Suprapubic skin (tissue), 4 donors: ENCODE data around the gene LAMB4. TPM values are rescaled to one million over a fixed set of nuclear protein-coding genes. Genes with fewer than 3 reads are reported as not detected.

ENCODE experiments used
- DNase-seq, 2 donors: peaks; one replicate each; pipeline ENCODE4 v3.0.0-alpha.2; 2019; ENCODE audit warnings: low spot score in 2 of 2
- H3K27ac ChIP-seq: fragments of 200-600 bp; sonication (generic); one replicate; pipeline ENCODE4 v1.5.1; 2019
- H3K27me3 ChIP-seq: fragments of 200-600 bp; sonication (generic); one replicate; pipeline ENCODE4 v1.5.1; 2019
- H3K36me3 ChIP-seq: fragments of 200-600 bp; sonication (generic); one replicate; pipeline ENCODE4 v1.5.1; 2019
- H3K4me1 ChIP-seq: fragments of 200-600 bp; sonication (generic); one replicate; pipeline ENCODE4 v1.5.1; 2019
- H3K4me3 ChIP-seq: fragments of 200-600 bp; sonication (generic); one replicate; pipeline ENCODE4 v1.5.1; 2019; ENCODE audit warnings: mild to moderate bottlenecking
- H3K9me3 ChIP-seq: fragments of 200-600 bp; sonication (generic); one replicate; pipeline ENCODE4 v1.5.1; 2019
- EP300 ChIP-seq: sonication (generic); formaldehyde crosslinking; IDR thresholded peaks from one replicate; pipeline ENCODE4 v1.6.1; 2017; ENCODE audit warnings: antibody characterized with exemption
- POLR2A ChIP-seq, 2 donors: fragments of 450-650 bp; IDR thresholded peaks; one replicate each; pipeline ENCODE4 v1.6.1; 2017; ENCODE audit warnings: antibody characterized with exemption in 2 of 2, mild to moderate bottlenecking in 2 of 2, moderate library complexity in 2 of 2
- POLR2AphosphoS5 ChIP-seq, 3 donors: sonication (generic); formaldehyde crosslinking; IDR thresholded peaks; one replicate each; pipeline ENCODE4 v1.6.1; 2017; ENCODE audit warnings: antibody characterized with exemption in 3 of 3
- WGBS: methylation state at CpG from one replicate; pipeline ENCODE4 v1.1.5; 2018; 5-methylcytosine and 5-hydroxymethylcytosine counted together
- total RNA-seq, 4 donors: library from RNA; depleted of rRNA; stranded (reverse); fragments of >200 nt; gene quantifications; one replicate each; pipeline ENCODE4 v1.1.0, GENCODE V29; 2016
- TF ChIP-seq, protein P1 (sequence below), 2 donors: fragments of 200-600 bp in 1 of 2; fragments of 450-650 bp in 1 of 2; sonication (generic) in 1 of 2; IDR thresholded peaks; one replicate each; pipeline ENCODE4 v1.5.1; 2016 to 2019; ENCODE audit warnings: antibody characterized with exemption in 2 of 2, mild to moderate bottlenecking in 1 of 2, moderate library complexity in 1 of 2

Gene LAMB4
- total RNA-seq, 4 donors from 2014 or later = 212 to 642 (median 282) TPM

DNA sequence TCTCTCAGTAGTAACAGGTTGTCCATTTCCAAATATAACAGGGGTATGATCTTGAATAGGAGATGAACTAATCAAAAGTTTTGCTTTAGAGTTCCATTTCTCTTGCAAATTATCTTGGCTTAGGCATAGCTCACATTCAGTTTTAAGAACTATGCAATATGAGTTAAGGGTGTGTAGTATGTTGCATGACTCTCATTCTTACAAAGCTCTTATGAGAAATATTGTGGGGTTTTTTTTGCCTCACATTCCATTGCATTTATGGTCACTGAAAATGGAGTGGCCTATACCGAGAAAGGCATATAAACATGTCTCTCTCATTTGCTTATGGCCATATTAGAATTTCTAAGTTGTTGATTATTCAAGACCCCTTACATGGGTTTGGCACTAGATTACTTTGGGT lies 78.7 kb downstream of the LAMB4 start:
- WGBS = 90% methylated on average over 1 of the region's 1 CpG
- H3K27ac ChIP-seq = no peak overlapping the region
- no peak for TF ChIP-seq POLR2AphosphoS5 (IDR thresholded peaks at IDR 0.05)
- TF ChIP-seq, protein P1, sequence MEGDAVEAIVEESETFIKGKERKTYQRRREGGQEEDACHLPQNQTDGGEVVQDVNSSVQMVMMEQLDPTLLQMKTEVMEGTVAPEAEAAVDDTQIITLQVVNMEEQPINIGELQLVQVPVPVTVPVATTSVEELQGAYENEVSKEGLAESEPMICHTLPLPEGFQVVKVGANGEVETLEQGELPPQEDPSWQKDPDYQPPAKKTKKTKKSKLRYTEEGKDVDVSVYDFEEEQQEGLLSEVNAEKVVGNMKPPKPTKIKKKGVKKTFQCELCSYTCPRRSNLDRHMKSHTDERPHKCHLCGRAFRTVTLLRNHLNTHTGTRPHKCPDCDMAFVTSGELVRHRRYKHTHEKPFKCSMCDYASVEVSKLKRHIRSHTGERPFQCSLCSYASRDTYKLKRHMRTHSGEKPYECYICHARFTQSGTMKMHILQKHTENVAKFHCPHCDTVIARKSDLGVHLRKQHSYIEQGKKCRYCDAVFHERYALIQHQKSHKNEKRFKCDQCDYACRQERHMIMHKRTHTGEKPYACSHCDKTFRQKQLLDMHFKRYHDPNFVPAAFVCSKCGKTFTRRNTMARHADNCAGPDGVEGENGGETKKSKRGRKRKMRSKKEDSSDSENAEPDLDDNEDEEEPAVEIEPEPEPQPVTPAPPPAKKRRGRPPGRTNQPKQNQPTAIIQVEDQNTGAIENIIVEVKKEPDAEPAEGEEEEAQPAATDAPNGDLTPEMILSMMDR (IDR thresholded peaks at IDR 0.05) = no peak
- no peak for TF ChIP-seq POLR2A (IDR thresholded peaks at IDR 0.05)
- no peak for TF ChIP-seq EP300

DNA sequence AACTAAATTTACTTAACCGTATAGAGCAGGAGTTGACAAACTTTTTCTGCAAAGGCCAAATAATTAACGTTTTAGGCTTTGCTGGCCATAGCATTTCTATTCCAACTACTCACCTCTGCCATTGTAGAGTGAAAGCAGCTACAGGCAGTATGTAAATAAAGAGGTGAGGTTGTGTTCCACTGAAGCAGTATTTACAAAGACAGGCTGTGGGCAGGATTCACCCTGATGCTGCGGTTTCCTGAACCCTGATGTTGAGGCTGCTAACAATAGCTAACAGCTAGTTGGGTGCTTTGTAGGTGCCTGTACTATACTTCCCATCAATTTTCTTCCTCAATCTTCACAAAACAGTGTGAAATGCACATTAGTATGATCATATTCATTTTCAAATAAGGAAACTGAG lies 80.2 kb downstream of the LAMB4 start:
- Histone ChIP-seq H3K27ac (no peak overlapping the region), H3K4me1 (no peaks in the 10 kb centered on the region), H3K27me3 (no peaks in the 10 kb centered on the region), H3K36me3 (no peaks in the 10 kb centered on the region), H3K4me3 (no peak overlapping the region), H3K9me3 (no peaks in the 10 kb centered on the region)
- DNase-seq = no peak
- TF ChIP-seq EP300 = no peak
- TF ChIP-seq, protein P1 (IDR thresholded peaks at IDR 0.05) = no peak
- TF ChIP-seq POLR2A (IDR thresholded peaks at IDR 0.05) = no peak
- no peak for TF ChIP-seq POLR2AphosphoS5 (IDR thresholded peaks at IDR 0.05)
- WGBS = 92% methylated on average over 3 of the region's 3 CpGs

More for the DNA sequence above, 78.7 kb downstream of the LAMB4 start:
- H3K4me1 ChIP-seq = no peaks in the 10 kb centered on the region
- DNase-seq = no peak
- no peaks in the 10 kb centered on the region for H3K9me3 ChIP-seq
- no peak overlapping the region for H3K4me3 ChIP-seq
- H3K27me3 ChIP-seq = no peaks in the 10 kb centered on the region
- no peaks in the 10 kb centered on the region for H3K36me3 ChIP-seq

DNA sequence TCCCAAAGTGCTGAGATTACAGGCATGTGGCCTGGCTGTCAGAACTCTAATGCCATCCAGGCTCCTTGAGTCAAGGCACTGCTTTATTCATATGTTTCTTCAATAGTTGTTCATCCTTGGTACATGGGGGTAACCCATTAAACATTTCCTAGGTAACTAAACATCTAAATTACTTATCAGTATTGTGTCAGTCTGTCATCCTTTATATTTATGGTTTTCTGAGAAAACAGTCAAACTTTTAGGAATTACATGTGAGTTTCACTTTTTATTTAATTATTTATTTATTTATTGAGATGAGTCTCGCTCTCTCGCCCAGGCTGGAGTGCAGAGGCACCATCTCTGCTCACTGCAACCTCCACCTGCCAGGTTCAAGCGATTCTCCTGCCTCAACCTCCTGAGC lies 81.7 kb downstream of the LAMB4 start:
- no peak overlapping the region for H3K4me3 ChIP-seq
- TF ChIP-seq POLR2A (IDR thresholded peaks at IDR 0.05) = no peak
- TF ChIP-seq POLR2AphosphoS5 (IDR thresholded peaks at IDR 0.05) = no peak
- TF ChIP-seq, protein P1 (IDR thresholded peaks at IDR 0.05) = no peak
- TF ChIP-seq EP300 = no peak
- H3K9me3 ChIP-seq = no peaks in the 10 kb centered on the region
- H3K36me3 ChIP-seq = no peaks in the 10 kb centered on the region
- no peaks in the 10 kb centered on the region for H3K4me1 ChIP-seq
- WGBS = 99% methylated on average over 3 of the region's 3 CpGs
- DNase-seq = no peak
- no peak overlapping the region for H3K27ac ChIP-seq
- no peaks in the 10 kb centered on the region for H3K27me3 ChIP-seq

DNA sequence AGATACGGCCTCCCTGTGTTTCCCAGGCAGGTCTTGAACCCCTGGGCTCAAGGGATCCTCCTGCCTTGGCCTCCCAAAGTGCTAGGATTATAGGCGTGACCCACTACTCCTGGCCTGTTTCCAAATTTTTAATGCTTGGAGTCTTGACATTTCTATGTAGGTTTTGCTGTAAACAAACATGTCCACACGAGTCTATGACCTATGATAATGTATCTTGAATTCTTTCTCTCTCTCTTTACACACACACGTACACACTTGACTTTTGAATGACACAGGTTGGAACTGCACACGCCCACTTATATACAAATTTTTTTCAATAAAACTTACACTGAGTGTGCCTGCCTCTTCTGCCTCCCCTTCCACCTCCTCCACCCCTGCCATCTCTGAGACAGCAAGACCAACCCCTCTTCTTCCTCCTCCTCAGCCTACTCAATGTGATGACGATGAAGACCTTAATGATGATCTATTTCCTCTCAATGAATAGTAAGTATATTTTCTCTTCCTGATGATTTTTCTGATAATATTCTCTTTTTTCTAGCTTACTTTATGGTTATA lies 83.1 kb downstream of the LAMB4 start:
- Histone ChIP-seq H3K27ac (no peak overlapping the region), H3K27me3 (no peaks in the 10 kb centered on the region), H3K4me3 (no peak overlapping the region)

DNA sequence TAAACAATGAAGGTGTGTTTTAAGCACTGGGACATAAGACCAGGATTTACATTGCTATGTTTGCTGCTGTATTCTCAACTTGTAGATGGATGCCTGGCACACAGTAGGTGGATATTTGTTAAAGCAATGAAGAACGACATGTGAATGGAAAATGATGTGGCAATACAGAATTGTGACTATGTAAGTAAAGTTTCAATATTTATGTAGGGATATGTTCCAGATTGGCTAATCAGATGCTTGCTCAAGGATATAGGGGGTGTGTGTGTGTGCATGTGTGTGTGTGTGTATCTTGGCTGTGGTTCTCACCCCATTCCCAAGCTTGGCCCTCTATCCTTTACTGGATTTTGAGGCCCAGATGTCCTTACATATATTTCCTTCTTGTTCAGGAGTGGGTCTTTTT lies 84.5 kb downstream of the LAMB4 start:
- 71% methylated on average over 1 of the region's 1 CpG for WGBS

More for the DNA sequence above, 83.1 kb downstream of the LAMB4 start:
- WGBS = 62% methylated on average over 6 of the region's 6 CpGs
- TF ChIP-seq POLR2AphosphoS5 (IDR thresholded peaks at IDR 0.05) (no peak), EP300 (no peak), POLR2A (IDR thresholded peaks at IDR 0.05) (no peak)
- TF ChIP-seq, protein P1 (IDR thresholded peaks at IDR 0.05) = no peak
- H3K36me3 ChIP-seq = no peaks in the 10 kb centered on the region
- no peaks in the 10 kb centered on the region for H3K4me1 ChIP-seq
- no peak for DNase-seq
- H3K9me3 ChIP-seq = no peaks in the 10 kb centered on the region

More for the DNA sequence above, 84.5 kb downstream of the LAMB4 start:
- Histone ChIP-seq H3K4me1 (no peaks in the 10 kb centered on the region), H3K27me3 (no peaks in the 10 kb centered on the region), H3K36me3 (no peaks in the 10 kb centered on the region), H3K9me3 (no peaks in the 10 kb centered on the region), H3K4me3 (no peak overlapping the region), H3K27ac (no peak overlapping the region)
- no peak for DNase-seq
- TF ChIP-seq, protein P1 (IDR thresholded peaks at IDR 0.05) = no peak
- TF ChIP-seq POLR2AphosphoS5 (IDR thresholded peaks at IDR 0.05) = no peak
- TF ChIP-seq EP300 = no peak
- no peak for TF ChIP-seq POLR2A (IDR thresholded peaks at IDR 0.05)
